Karpas-422 (cell line): ENCODE results near the gene CASP8. TPM values are rescaled to one million over a fixed set of nuclear protein-coding genes. Genes with fewer than 3 reads are reported as not detected.

ENCODE experiments used
- small RNA-seq: library from RNA; depleted of rRNA; stranded (forward); fragments of <200 nt; gene quantifications from one replicate; pipeline ENCODE3, GENCODE V24; 2014
- total RNA-seq: library from RNA; depleted of rRNA; stranded (reverse); fragments of >200 nt; shearing (Covaris generic); gene quantifications from 2 replicates; pipeline ENCODE4 v1.2.3, GENCODE V29; 2014; ENCODE audit warnings: low replicate concordance; rRNA removed

Gene CASP8
- total RNA-seq, 1 experiment from 2014 or later, result 114 TPM

Small RNA genes lying within 50 kb of the gene (small RNA-seq; reads per million reads assigned to genes)
- not detected for gene MTND4LP13

Other genes starting within 250 kb of the CASP8 start
- 10.4 and 40.0 TPM in 2 replicates for gene HYCC2, start 188.9 kb upstream of the CASP8 start, total RNA-seq
- gene NDUFB3, start 188.5 kb upstream of the CASP8 start, total RNA-seq, result 102 and 136 TPM in 2 replicates
- gene CFLAR, start 144.4 kb upstream of the CASP8 start, total RNA-seq, result 62.6 and 63.5 TPM in 2 replicates
- 0.48 and 5.2 TPM in 2 replicates for gene CASP10, start 77.4 kb upstream of the CASP8 start, total RNA-seq
- 0.18 and 13.2 TPM in 2 replicates for gene FLACC1, start 96.8 kb downstream of the CASP8 start, total RNA-seq
- 4.4 and 6.0 TPM in 2 replicates for gene TRAK2, start 190.9 kb downstream of the CASP8 start, total RNA-seq
- 3.6 and 10.7 TPM in 2 replicates for gene STRADB, start 191.2 kb downstream of the CASP8 start, total RNA-seq